DND-41 (cell line): ENCODE data around the gene DACH1.

ENCODE experiments used
- ATAC-seq: fragments of 200-7000 bp; cut with Tn5 transposase; 3 replicates; pipeline ENCODE4 v1.9.1; 2021; ENCODE audit warnings: low read depth; ENCODE audit not compliant: insufficient read depth
- DNase-seq: peaks from one replicate; pipeline ENCODE4 v3.0.0-alpha.2; 2020
- H2AFZ ChIP-seq: 2 replicates; pipeline ENCODE4 v1.6.0; 2012; ENCODE audit warnings: low read depth, low read length
- H3K27ac ChIP-seq: 2 replicates; pipeline ENCODE4 v1.5.1; 2012; ENCODE audit warnings: low read length, inconsistent platforms
- H3K27me3 ChIP-seq: fragments of 200-600 bp; sonication (generic); 2 replicates; pipeline ENCODE4 v1.6.0; 2012; ENCODE audit warnings: low read length, mild to moderate bottlenecking, inconsistent platforms; ENCODE audit not compliant: insufficient read depth, poor library complexity
- H3K36me3 ChIP-seq: 2 replicates; pipeline ENCODE4 v1.5.1; 2012; ENCODE audit warnings: low read length, inconsistent platforms; ENCODE audit not compliant: insufficient read depth
- H3K4me1 ChIP-seq: 2 replicates; pipeline ENCODE4 v1.5.1; 2012; ENCODE audit warnings: mild to moderate bottlenecking, low read length; ENCODE audit not compliant: insufficient read depth
- H3K4me2 ChIP-seq: 2 replicates; pipeline ENCODE4 v1.6.0; 2012; ENCODE audit warnings: mild to moderate bottlenecking, moderate library complexity, low read length, inconsistent platforms; ENCODE audit not compliant: insufficient read depth
- H3K4me3 ChIP-seq, 2 experiments: fragments of 200-600 bp in 1 of 2; shearing (Covaris generic) in 1 of 2; 2 replicates each; pipeline ENCODE4 v1.5.1; 2012 to 2016; ENCODE audit warnings: inconsistent platforms in 2 of 2, low read length in 2 of 2, mild to moderate bottlenecking in 2 of 2, low read depth in 1 of 2, moderate library complexity in 1 of 2
- H3K79me2 ChIP-seq: 2 replicates; pipeline ENCODE4 v1.6.0; 2012; ENCODE audit warnings: low read length, inconsistent platforms; ENCODE audit not compliant: insufficient read depth
- H3K9ac ChIP-seq: 2 replicates; pipeline ENCODE4 v1.6.0; 2012; ENCODE audit warnings: low read depth, mild to moderate bottlenecking, inconsistent platforms, low read length, moderate library complexity
- H3K9me3 ChIP-seq: 2 replicates; pipeline ENCODE4 v1.5.1; 2012; ENCODE audit warnings: low read length, moderate library complexity, mild to moderate bottlenecking, inconsistent platforms; ENCODE audit not compliant: insufficient read depth, severe bottlenecking
- H4K20me1 ChIP-seq: 2 replicates; pipeline ENCODE4 v1.6.0; 2012; ENCODE audit warnings: low read length; ENCODE audit not compliant: insufficient read depth
- EZH2 ChIP-seq: IDR thresholded peaks from 3 replicates; pipeline ENCODE4 v1.6.1; 2012; ENCODE audit warnings: borderline replicate concordance, low read depth, mild to moderate bottlenecking, moderate library complexity, low read length, inconsistent platforms; ENCODE audit not compliant: severe bottlenecking
- TF ChIP-seq, protein P1 (sequence below): IDR thresholded peaks from 2 replicates; pipeline ENCODE4 v1.5.1; 2012; ENCODE audit warnings: borderline replicate concordance, low read length, moderate library complexity, mild to moderate bottlenecking; ENCODE audit not compliant: poor library complexity, severe bottlenecking; ENCODE audit errors: extremely low read depth

DACH1 gene

GRCh38 chr13:71727662-71728061 lies 139.3 kb downstream of the DACH1 start:
- Histone ChIP-seq H4K20me1 (no peaks in the 10 kb centered on the region), H2AFZ (no peak overlapping the region), H3K27ac (no peak overlapping the region), H3K79me2 (no peaks in the 10 kb centered on the region), H3K4me2 (no peak overlapping the region), H3K27me3 (no peaks in the 10 kb centered on the region), H3K9me3 (no peaks in the 10 kb centered on the region), H3K9ac (no peak overlapping the region), H3K4me3 (no peak overlapping the region), H3K4me1 (no peaks in the 10 kb centered on the region), H3K36me3 (no peaks in the 10 kb centered on the region)
- no peak for ATAC-seq
- DNase-seq: no peak
- no peak for TF ChIP-seq EZH2
- TF ChIP-seq, protein P1, sequence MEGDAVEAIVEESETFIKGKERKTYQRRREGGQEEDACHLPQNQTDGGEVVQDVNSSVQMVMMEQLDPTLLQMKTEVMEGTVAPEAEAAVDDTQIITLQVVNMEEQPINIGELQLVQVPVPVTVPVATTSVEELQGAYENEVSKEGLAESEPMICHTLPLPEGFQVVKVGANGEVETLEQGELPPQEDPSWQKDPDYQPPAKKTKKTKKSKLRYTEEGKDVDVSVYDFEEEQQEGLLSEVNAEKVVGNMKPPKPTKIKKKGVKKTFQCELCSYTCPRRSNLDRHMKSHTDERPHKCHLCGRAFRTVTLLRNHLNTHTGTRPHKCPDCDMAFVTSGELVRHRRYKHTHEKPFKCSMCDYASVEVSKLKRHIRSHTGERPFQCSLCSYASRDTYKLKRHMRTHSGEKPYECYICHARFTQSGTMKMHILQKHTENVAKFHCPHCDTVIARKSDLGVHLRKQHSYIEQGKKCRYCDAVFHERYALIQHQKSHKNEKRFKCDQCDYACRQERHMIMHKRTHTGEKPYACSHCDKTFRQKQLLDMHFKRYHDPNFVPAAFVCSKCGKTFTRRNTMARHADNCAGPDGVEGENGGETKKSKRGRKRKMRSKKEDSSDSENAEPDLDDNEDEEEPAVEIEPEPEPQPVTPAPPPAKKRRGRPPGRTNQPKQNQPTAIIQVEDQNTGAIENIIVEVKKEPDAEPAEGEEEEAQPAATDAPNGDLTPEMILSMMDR: no peak

DNA sequence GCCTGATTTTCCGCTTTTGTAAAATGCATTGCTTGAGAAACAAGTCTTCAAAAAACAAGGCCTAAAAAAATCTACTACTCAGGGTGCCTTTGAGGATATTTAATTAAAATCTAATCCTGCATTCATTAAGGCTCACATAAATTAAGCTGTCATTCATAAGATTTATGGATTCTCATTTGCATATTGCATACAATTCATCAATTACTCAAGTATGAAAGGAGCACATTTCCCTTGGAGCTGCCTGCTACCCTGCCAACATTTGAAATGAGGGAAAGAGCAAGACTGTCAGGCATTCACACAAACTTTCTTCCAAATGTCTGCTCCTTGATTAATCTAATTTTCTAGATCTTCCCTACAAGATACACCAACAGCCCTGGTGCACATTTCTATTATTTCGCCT lies 140.0 kb downstream of the DACH1 start:
- H3K9me3 ChIP-seq: no peaks in the 10 kb centered on the region
- ATAC-seq: no peak
- no peak overlapping the region for H3K4me2 ChIP-seq
- no peak overlapping the region for H3K27ac ChIP-seq
- H3K27me3 ChIP-seq: no peaks in the 10 kb centered on the region
- DNase-seq: no peak
- no peak overlapping the region for H3K4me3 ChIP-seq
- H3K4me1 ChIP-seq: no peaks in the 10 kb centered on the region
- H4K20me1 ChIP-seq: no peaks in the 10 kb centered on the region
- TF ChIP-seq, protein P1: no peak
- TF ChIP-seq EZH2: no peak
- no peaks in the 10 kb centered on the region for H3K79me2 ChIP-seq
- no peak overlapping the region for H3K9ac ChIP-seq
- H3K36me3 ChIP-seq: no peaks in the 10 kb centered on the region
- H2AFZ ChIP-seq: no peak overlapping the region

- H3K4me2 ChIP-seq: no peak overlapping the region
- no peak overlapping the region for H3K4me3 ChIP-seq
- ATAC-seq: no peak
- H3K9ac ChIP-seq: no peak overlapping the region
- H4K20me1 ChIP-seq: no peaks in the 10 kb centered on the region
- no peak overlapping the region for H2AFZ ChIP-seq
- no peak for DNase-seq
- H3K36me3 ChIP-seq: no peaks in the 10 kb centered on the region
- H3K9me3 ChIP-seq: no peaks in the 10 kb centered on the region
- H3K27me3 ChIP-seq: no peaks in the 10 kb centered on the region
- no peaks in the 10 kb centered on the region for H3K4me1 ChIP-seq
- TF ChIP-seq, protein P1: no peak
- TF ChIP-seq EZH2: no peak
- no peak overlapping the region for H3K27ac ChIP-seq
- no peaks in the 10 kb centered on the region for H3K79me2 ChIP-seq
Measured at GRCh38 chr13:71722206-71722605, 144.8 kb downstream of the DACH1 start.

DNA sequence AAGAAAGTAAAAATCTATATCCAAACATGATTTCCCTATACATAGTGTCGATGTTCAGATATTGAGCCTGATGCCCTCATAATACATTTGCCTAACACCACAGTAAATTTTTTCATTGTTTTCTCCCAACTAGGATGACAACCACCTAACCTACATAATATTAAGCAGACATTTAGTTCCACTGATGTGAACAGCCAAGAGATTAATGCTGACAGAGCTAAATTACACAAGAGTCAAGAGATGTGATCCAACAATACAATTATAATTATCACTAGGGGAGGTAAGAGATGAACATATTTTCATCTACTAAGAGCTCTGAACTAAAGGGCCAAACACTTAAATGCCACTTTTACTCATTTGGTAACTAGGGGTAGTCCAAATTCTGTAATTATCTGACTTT lies 145.9 kb downstream of the DACH1 start:
- no peak for DNase-seq
- H3K4me1 ChIP-seq: no peaks in the 10 kb centered on the region
- H3K9me3 ChIP-seq: no peaks in the 10 kb centered on the region
- H3K4me2 ChIP-seq: no peak overlapping the region
- H3K79me2 ChIP-seq: no peaks in the 10 kb centered on the region
- no peak overlapping the region for H2AFZ ChIP-seq
- H3K27ac ChIP-seq: no peak overlapping the region
- H4K20me1 ChIP-seq: no peaks in the 10 kb centered on the region
- ATAC-seq: no peak
- no peak overlapping the region for H3K9ac ChIP-seq
- no peak for TF ChIP-seq EZH2
- TF ChIP-seq, protein P1: no peak
- no peaks in the 10 kb centered on the region for H3K36me3 ChIP-seq
- H3K4me3 ChIP-seq: no peak overlapping the region
- no peaks in the 10 kb centered on the region for H3K27me3 ChIP-seq
